K562 (cell line): ENCODE measurements around the gene TMEM60. TPM values are rescaled to one million over a fixed set of nuclear protein-coding genes. Genes with fewer than 3 reads are reported as not detected.

Experiments used
- ATAC-seq: fragments of 200-7000 bp; cut with Tn5 transposase; 3 replicates; pipeline ENCODE4 v1.9.1; 2020; ENCODE audit warnings: moderate library complexity
- BruUV-seq: library from RNA; stranded (reverse); fragments of 400-500 nt; replicated peaks from 2 replicates; lab custom pipeline; 2021; lab: Mats Ljungman, UMichigan
- CTCF ChIA-PET: fragments of 300-600 bp; formaldehyde crosslinking; extraction: SDS; loops from one replicate; lab custom pipeline; 2021; ENCODE audit warnings: low intra/inter-chr PET ratio; lab: Yijun Ruan, JAX
- POLR2A ChIA-PET: fragments of 300-600, 350-650 bp; sonication (Branson Sonifier 250); formaldehyde crosslinking; extraction: SDS; loops from one replicate; lab custom pipeline; 2021; ENCODE audit warnings: antibody characterized with exemption, inconsistent platforms; lab: Yijun Ruan, JAX
- DNase-seq, 4 experiments: peaks; one replicate each; pipeline versions ENCODE4 v3.0.0 to v3.0.0-alpha.2; 2011 to 2018; ENCODE audit warnings: low spot score in 3 of 4, mixed read lengths in 3 of 4; ENCODE audit errors: extremely low read depth in 1 of 4
- FAIRE-seq: peaks from 2 replicates; lab custom pipeline; 2011; peaks lifted over from hg19 to GRCh38; lab: Jason Lieb, UNC
- H2AFZ ChIP-seq: 2 replicates; pipeline ENCODE4 v1.6.0; 2011; ENCODE audit warnings: low read depth, low read length, control low read depth, inconsistent platforms
- H3K27ac ChIP-seq: fragments of 200-600 bp; 3 replicates; pipeline ENCODE4 v1.8.0; 2011; ENCODE audit warnings: low read depth, mild to moderate bottlenecking, control low read depth, inconsistent platforms, low read length, moderate library complexity, mixed read lengths; ENCODE audit errors: extremely low read depth
- H3K27me3 ChIP-seq, 2 experiments: fragments of 300-600 bp in 1 of 2; 2 replicates in 1 of 2; 3 replicates in 1 of 2; pipeline versions ENCODE4 v1.6.0 to v1.8.0; 2011; ENCODE audit warnings: inconsistent platforms in 2 of 2, low read length in 2 of 2, mild to moderate bottlenecking in 1 of 2, mixed read lengths in 1 of 2, moderate library complexity in 1 of 2; ENCODE audit not compliant: control insufficient read depth in 2 of 2, insufficient read depth in 2 of 2
- H3K36me3 ChIP-seq: fragments of 300-600 bp; 3 replicates; pipeline ENCODE4 v1.8.0; 2011; ENCODE audit warnings: mild to moderate bottlenecking, low read length, inconsistent platforms; ENCODE audit not compliant: control insufficient read depth, insufficient read depth
- H3K4me1 ChIP-seq, 2 experiments: fragments of 200-600 bp in 1 of 2; replicated peaks in 1 of 2; 2 replicates in 1 of 2; 3 replicates in 1 of 2; pipeline versions ENCODE4 v1.5.1 to v1.8.0; 2011; ENCODE audit warnings: inconsistent platforms in 2 of 2, low read length in 2 of 2, mild to moderate bottlenecking in 1 of 2, mixed read lengths in 1 of 2, moderate library complexity in 1 of 2; ENCODE audit not compliant: control insufficient read depth in 2 of 2, insufficient read depth in 2 of 2
- H3K4me2 ChIP-seq: 2 replicates; pipeline ENCODE4 v1.6.1; 2011; ENCODE audit warnings: low read length, control low read depth, inconsistent platforms, mixed read lengths; ENCODE audit not compliant: insufficient read depth
- H3K4me3 ChIP-seq: fragments of 200-600 bp; sonication (generic), shearing (Covaris generic); 2 replicates; pipeline ENCODE4 v1.5.1; 2016; ENCODE audit warnings: control low read depth, inconsistent platforms
- H3K79me2 ChIP-seq: fragments of 200-600 bp; 3 replicates; pipeline ENCODE4 v1.8.0; 2011; ENCODE audit warnings: low read length, inconsistent platforms; ENCODE audit not compliant: control insufficient read depth, insufficient read depth
- H3K9ac ChIP-seq, 2 experiments: 2 replicates each; pipeline versions ENCODE4 v1.6.0 to v1.6.1; 2011; ENCODE audit warnings: low read depth in 2 of 2, low read length in 2 of 2, control low read depth in 1 of 2, inconsistent platforms in 1 of 2, mild to moderate bottlenecking in 1 of 2, mixed read lengths in 1 of 2; ENCODE audit not compliant: insufficient read depth in 1 of 2
- H3K9me1 ChIP-seq: one replicate; pipeline ENCODE4 v1.6.0; 2011; ENCODE audit warnings: inconsistent platforms, mild to moderate bottlenecking, low read length, moderate library complexity; ENCODE audit not compliant: control insufficient read depth, insufficient read depth
- H3K9me3 ChIP-seq: replicated peaks from 2 replicates; pipeline ENCODE4 v1.5.1; 2011; ENCODE audit warnings: low read depth, low read length, inconsistent platforms; ENCODE audit not compliant: control insufficient read depth, insufficient read depth
- H4K20me1 ChIP-seq: replicated peaks from 2 replicates; pipeline ENCODE4 v1.6.1; 2011; ENCODE audit warnings: low read length, inconsistent platforms, mixed read lengths; ENCODE audit not compliant: control insufficient read depth, insufficient read depth
- ARNT ChIP-seq, 2 experiments: fragments of 450-650 bp; IDR thresholded peaks; 2 replicates each; pipeline ENCODE4 v1.6.1; 2016; ENCODE audit warnings: mild to moderate bottlenecking in 1 of 2
- ATF4 ChIP-seq: fragments of 450-650 bp; formaldehyde crosslinking; IDR thresholded peaks from 2 replicates; pipeline ENCODE4 v1.4.0; 2022; ENCODE audit warnings: mild to moderate bottlenecking, moderate library complexity
- CBX3 ChIP-seq, 2 experiments: IDR thresholded peaks; 1 replicate in 1 of 2; 2 replicates in 1 of 2; pipeline ENCODE4 v1.6.1; 2012; ENCODE audit warnings: inconsistent platforms in 2 of 2, low read length in 2 of 2, borderline replicate concordance in 1 of 2, control low read depth in 1 of 2
- EHMT2 ChIP-seq: fragments of 450-650 bp; IDR thresholded peaks from 2 replicates; pipeline ENCODE4 v1.6.1; 2018; ENCODE audit warnings: antibody characterized with exemption
- GABPA ChIP-seq: fragments of 200-800 bp; sonication (Bioruptor generic); conservative IDR thresholded peaks from 2 replicates; pipeline ENCODE4 v1.6.1; 2016; ENCODE audit warnings: low read depth, missing genetic modification characterization, missing compliant biosample characterization
- HDGF ChIP-seq: fragments of 450-650 bp; IDR thresholded peaks from 2 replicates; pipeline ENCODE4 v1.6.1; 2016
- HMGN3 ChIP-seq: IDR thresholded peaks from 2 replicates; pipeline ENCODE4 v1.6.1; 2011; ENCODE audit warnings: borderline replicate concordance, low read depth, mild to moderate bottlenecking, mixed read lengths, low read length; ENCODE audit not compliant: insufficient read length; ENCODE audit errors: extremely low read depth
- KLF16 ChIP-seq: IDR thresholded peaks from 2 replicates; pipeline ENCODE4 v1.6.1; 2016; ENCODE audit warnings: antibody characterized with exemption
- MEF2D ChIP-seq: conservative IDR thresholded peaks from 2 replicates; pipeline ENCODE4 v1.6.1; 2016; ENCODE audit warnings: low read depth, missing genetic modification characterization, missing compliant biosample characterization
- POLR2B ChIP-seq: fragments of 450-650 bp; IDR thresholded peaks from 2 replicates; pipeline ENCODE4 v1.6.1; 2018; ENCODE audit warnings: low read depth; ENCODE audit not compliant: partially characterized antibody
- SP2 ChIP-seq: IDR thresholded peaks from 2 replicates; pipeline ENCODE4 v1.6.1; 2011; ENCODE audit warnings: mild to moderate bottlenecking, low read depth, low read length, moderate library complexity; ENCODE audit not compliant: poor library complexity, severe bottlenecking; ENCODE audit errors: extremely low read depth
- TBP ChIP-seq: optimal IDR thresholded peaks from 2 replicates; pipeline ENCODE3; 2011; ENCODE audit warnings: low read depth, low read length, improper control_type of control experiment
- TRIM24 ChIP-seq, 2 experiments: fragments of 450-650 bp; IDR thresholded peaks; 2 replicates each; pipeline ENCODE4 v1.6.1; 2016
- TRIM28 ChIP-seq: fragments of 450-650 bp; IDR thresholded peaks from 2 replicates; pipeline ENCODE4 v1.6.1; 2017
- YY1 ChIP-seq, 3 experiments: IDR thresholded peaks; 2 replicates each; pipeline ENCODE4 v1.6.1; 2011; ENCODE audit warnings: low read length in 2 of 3, mild to moderate bottlenecking in 2 of 3, moderate library complexity in 2 of 3, borderline replicate concordance in 1 of 3, control low read depth in 1 of 3, low read depth in 1 of 3; ENCODE audit not compliant: insufficient read depth in 3 of 3, insufficient replicate concordance in 2 of 3, control insufficient read depth in 1 of 3, insufficient read length in 1 of 3; ENCODE audit errors: extremely low read depth in 1 of 3
- ZNF133 ChIP-seq: fragments of 250-450 bp; sonication (Bioruptor Pico); IDR thresholded peaks from 2 replicates; pipeline ENCODE4 v1.4.0; 2020; ENCODE audit warnings: mild to moderate bottlenecking
- ZNF280A ChIP-seq: fragments of 450-650 bp; IDR thresholded peaks from 2 replicates; pipeline ENCODE4 v1.6.1; 2018; ENCODE audit warnings: mild to moderate bottlenecking, low read depth; ENCODE audit not compliant: partially characterized antibody
- ZNF280B ChIP-seq: fragments of 250-450 bp; sonication (Bioruptor Pico); IDR thresholded peaks from 2 replicates; pipeline ENCODE4 v1.5.1; 2021; ENCODE audit warnings: mild to moderate bottlenecking
- ZNF384 ChIP-seq: IDR thresholded peaks from 2 replicates; pipeline ENCODE4 v1.6.1; 2012; ENCODE audit warnings: low read depth, low read length, improper control_type of control experiment
- ZNF79 ChIP-seq: fragments of 250-450 bp; sonication (Bioruptor Pico); IDR thresholded peaks from 2 replicates; pipeline ENCODE4 v1.4.0; 2020; ENCODE audit warnings: low read depth, mild to moderate bottlenecking, moderate library complexity
- WGBS: fragments of 100-300 bp; shearing (Covaris generic); methylation state at CpG from one replicate; pipeline ENCODE4 v1.1.6; 2016; ENCODE audit warnings: low coverage, mixed read lengths; ENCODE audit not compliant: insufficient coverage; ENCODE audit errors: missing lambda C conversion rate; 5-methylcytosine and 5-hydroxymethylcytosine counted together
- in situ Hi-C: fragments of 300-500 bp; cut with MboI; formaldehyde crosslinking; loops from 4 replicates; pipeline ENCODE4 v1.15.0; 2018; ENCODE audit warnings: inconsistent platforms, mixed read lengths
- intact Hi-C: fragments of 100-400 bp; cut with micrococcal nuclease; formaldehyde crosslinking; loops from 2 replicates; pipeline ENCODE4 v1.14.2; 2022
- polyA plus RNA-seq, 8 experiments: library from polyadenylated mRNA; depleted of rRNA in 4 of 8; stranded (reverse) in 5 of 8; unstranded in 3 of 8; fragments of >200 nt; fragmentation: Nextera tagmentation in 2 of 8; fragmentation: Illumina TruSeq in 1 of 8; extraction: Ambion mirVana in 2 of 8; extraction: Trizol in 1 of 8; gene quantifications; 2 replicates each; pipeline versions ENCODE4 v1.2.1 to v1.2.3, GENCODE V29; 2011 to 2014; ENCODE audit warnings: inconsistent platforms in 1 of 8, missing spikeins in 1 of 8
- total RNA-seq, 7 experiments: library from RNA; depleted of rRNA in 6 of 7; stranded (reverse); fragments of >200 nt in 6 of 7; fragmentation: Illumina TruSeq in 2 of 7; extraction: Trizol in 2 of 7; gene quantifications; 2 replicates each; pipeline versions ENCODE4 v1.2.1 to v1.2.3, GENCODE V29; 2011 to 2021; ENCODE audit warnings: low replicate concordance in 1 of 7

The TMEM60 gene
- total and polyA plus RNA-seq, 9 of the 15 experiments (the other 6 are each of a cell fraction or from before 2014, with no cell fraction given) = 12.5 to 140 (median 38.4) TPM

- no peak for DNase-seq
- Histone ChIP-seq H3K9me3 (peaks cover 12% of the 10 kb centered on the region), H3K9me1 (no peaks in the 10 kb centered on the region), H3K27ac (no peak overlapping the region), H3K4me3 (no peak overlapping the region), H3K36me3 (peaks cover 26% of the 10 kb centered on the region; the same call in 2 of the 3 replicates), H3K79me2 (peaks cover 91% of the 10 kb centered on the region), H2AFZ (no peak overlapping the region), H3K9ac (no peak overlapping the region), H3K4me2 (no peak overlapping the region), H3K27me3 (no peaks in the 10 kb centered on the region), H3K4me1 (peaks cover 13 to 15% of the 10 kb centered on the region in 2 experiments; a peak in 4 of 5 replicates), H4K20me1 (no peaks in the 10 kb centered on the region)
- intact Hi-C loops = no loop called here
- ChIA-PET POLR2A (interaction anchor here (0.6 to 1.6 kb wide), 2 partner anchors 11 to 22 kb away, joined by 3 to 6 read pairs; partner anchors contain the start of gene PHTF2), CTCF (no interaction called here)
- in situ Hi-C loops = no loop called here
- no peak for FAIRE-seq
- ATAC-seq = no peak
- BruUV-seq = no TSS peak
- WGBS = 88% methylated on average over 2 of the region's 2 CpGs
- TF ChIP-seq TRIM24 (IDR thresholded peaks at IDR 0.05) (peak in 1 of 2 experiments; percentile 58; a peak in 2 of 4 replicates), TRIM28 (peak; percentile 82; the same call in 1 of the 2 replicates), SP2 (no peak), YY1 (IDR thresholded peaks at IDR 0.05; ENCODE audit: borderline replicate concordance in 1 of 3, control insufficient read depth in 1 of 3, extremely low read depth in 1 of 3, insufficient read depth in 3 of 3, insufficient read length in 1 of 3, insufficient replicate concordance in 2 of 3, low read depth in 1 of 3, low read length in 2 of 3) (no peak), ZNF384 (0 out of 2 replicates have a peak, but pooled peaks have one; percentile 21), MEF2D (no peak), ZNF280B (CRISPR knock-in tag) (0 out of 2 replicates have a peak, but pooled peaks have one; percentile 30), ARNT (IDR thresholded peaks at IDR 0.05) (peak in 1 of 2 experiments; percentile 28; a peak in 1 of 4 replicates), HDGF (no peak), ZNF79 (CRISPR knock-in tag) (no peak), ATF4 (CRISPR knock-in tag) (no peak), EHMT2 (0 out of 2 replicates have a peak, but pooled peaks have one; percentile 15), ZNF133 (CRISPR knock-in tag) (no peak), GABPA (tag) (no peak), CBX3 (IDR thresholded peaks at IDR 0.05; ENCODE audit: borderline replicate concordance in 1 of 2, low read length in 2 of 2) (peak in 1 of 2 experiments; percentile 97; a peak in 2 of 3 replicates), POLR2B (no peak), ZNF280A (peak; percentile 61), HMGN3 (no peak), TBP (no peak), KLF16 (no peak)
Measured at GRCh38 chr7:77820967-77821366, 22.7 kb upstream of the TMEM60 start.
